GM23338 (cell line): ENCODE results near the gene KCNK4. TPM values are rescaled to one million over a fixed set of nuclear protein-coding genes. Genes with fewer than 3 reads are reported as not detected.
A peak's percentile ranks its signal among the peaks of the same experiment; 100 is the strongest.

Experiments used
- ATAC-seq: fragments of 200-7000 bp; cut with Tn5 transposase; 3 replicates; pipeline ENCODE4 v1.9.1; 2020
- DNase-seq: peaks from one replicate; pipeline ENCODE4 v3.0.0-alpha.2; 2015; ENCODE audit warnings: low spot score
- H2AFZ ChIP-seq: fragments of 200-600 bp; sonication (generic); 2 replicates; pipeline ENCODE4 v1.8.0; 2016; ENCODE audit warnings: antibody characterized with exemption, mild to moderate bottlenecking, moderate library complexity
- H3F3A ChIP-seq: fragments of 200-600 bp; sonication (generic); replicated peaks from 2 replicates; pipeline ENCODE4 v1.8.0; 2017; ENCODE audit warnings: antibody characterized with exemption, mixed run types, low read depth
- H3K27ac ChIP-seq: fragments of 200-600 bp; sonication (generic); 2 replicates; pipeline ENCODE4 v1.6.1; 2016; ENCODE audit warnings: low read depth
- H3K27me3 ChIP-seq: fragments of 200-600 bp; sonication (generic); 2 replicates; pipeline ENCODE4 v1.8.0; 2016; ENCODE audit warnings: mild to moderate bottlenecking, mixed run types, moderate library complexity; ENCODE audit not compliant: insufficient read depth
- H3K36me3 ChIP-seq: fragments of 200-600 bp; sonication (generic); 2 replicates; pipeline ENCODE4 v1.8.0; 2016; ENCODE audit warnings: mild to moderate bottlenecking; ENCODE audit not compliant: insufficient read depth
- H3K4me1 ChIP-seq: fragments of 200-600 bp; sonication (generic); 2 replicates; pipeline ENCODE4 v1.8.0; 2016; ENCODE audit warnings: mild to moderate bottlenecking, moderate library complexity; ENCODE audit not compliant: insufficient read depth
- H3K4me2 ChIP-seq: fragments of 200-600 bp; sonication (generic); 2 replicates; pipeline ENCODE4 v1.7.1; 2017; ENCODE audit warnings: mixed run types
- H3K4me3 ChIP-seq: fragments of 200-600 bp; sonication (generic); 2 replicates; pipeline ENCODE4 v1.6.1; 2016; ENCODE audit warnings: mixed run types
- H3K79me2 ChIP-seq: fragments of 200-600 bp; sonication (generic); replicated peaks from 2 replicates; pipeline ENCODE4 v1.8.0; 2017; ENCODE audit warnings: mild to moderate bottlenecking; ENCODE audit not compliant: insufficient read depth
- H3K9me2 ChIP-seq: fragments of 200-600 bp; sonication (generic); 2 replicates; pipeline ENCODE4 v1.8.0; 2017; ENCODE audit not compliant: insufficient read depth
- H4K20me1 ChIP-seq: fragments of 200-600 bp; sonication (generic); replicated peaks from 2 replicates; pipeline ENCODE4 v1.8.0; 2017; ENCODE audit warnings: mild to moderate bottlenecking; ENCODE audit not compliant: insufficient read depth
- H3K27ac Mint-ChIP-seq: 2 replicates; pipeline ENCODE4 v1.8.0; 2020; ENCODE audit warnings: inconsistent platforms, mild to moderate bottlenecking, moderate library complexity, mixed read lengths
- H3K27me3 Mint-ChIP-seq: 3 replicates; pipeline ENCODE4 v1.8.0; 2022; ENCODE audit warnings: low read depth, mild to moderate bottlenecking, moderate library complexity, mixed read lengths, inconsistent platforms; ENCODE audit not compliant: insufficient read depth, poor library complexity
- H3K36me3 Mint-ChIP-seq: 3 replicates; pipeline ENCODE4 v1.8.0; 2021; ENCODE audit warnings: low read depth, mild to moderate bottlenecking, inconsistent platforms, moderate library complexity, mixed read lengths
- H3K4me1 Mint-ChIP-seq: 3 replicates; pipeline ENCODE4 v1.8.0; 2020; ENCODE audit warnings: mild to moderate bottlenecking, inconsistent platforms, mixed read lengths
- H3K4me3 Mint-ChIP-seq: 3 replicates; pipeline ENCODE4 v1.8.0; 2021; ENCODE audit warnings: moderate library complexity, mild to moderate bottlenecking, inconsistent platforms, mixed read lengths
- H3K9me3 Mint-ChIP-seq: 3 replicates; pipeline ENCODE4 v1.8.0; 2020; ENCODE audit warnings: moderate library complexity, mild to moderate bottlenecking, inconsistent platforms, mixed read lengths
- CREB1 ChIP-seq: fragments of 250-450 bp; sonication (Bioruptor Pico); IDR thresholded peaks from 2 replicates; pipeline ENCODE4 v1.5.0; 2020; ENCODE audit warnings: low read depth, mild to moderate bottlenecking, moderate library complexity
- CTCF ChIP-seq, 2 experiments: fragments of 200-600 bp in 1 of 2; sonication (generic) in 1 of 2; conservative IDR thresholded peaks; 2 replicates each; pipeline versions ENCODE4 v1.5.1 to v1.6.1; 2016 to 2017; ENCODE audit warnings: antibody characterized with exemption in 2 of 2, low read depth in 2 of 2, mild to moderate bottlenecking in 2 of 2, moderate library complexity in 1 of 2
- ETS1 ChIP-seq: IDR thresholded peaks from 2 replicates; pipeline ENCODE4 v1.6.1; 2016; ENCODE audit warnings: antibody characterized with exemption
- EZH2 ChIP-seq: fragments of 200-600 bp; sonication (generic); IDR thresholded peaks from one replicate; pipeline ENCODE4 v1.8.0; 2017; ENCODE audit warnings: antibody characterized with exemption, mild to moderate bottlenecking, low read depth; ENCODE audit not compliant: unreplicated experiment
- EZH2phosphoT487 ChIP-seq: fragments of 200-600 bp; sonication (generic); IDR thresholded peaks from one replicate; pipeline ENCODE4 v1.8.1; 2018; ENCODE audit warnings: antibody characterized with exemption; ENCODE audit not compliant: unreplicated experiment
- JUNB ChIP-seq: IDR thresholded peaks from one replicate; pipeline ENCODE4 v1.6.1; 2016; ENCODE audit warnings: antibody characterized with exemption; ENCODE audit not compliant: unreplicated experiment
- NANOG ChIP-seq: IDR thresholded peaks from 2 replicates; pipeline ENCODE4 v1.6.1; 2016; ENCODE audit warnings: antibody characterized with exemption, borderline replicate concordance
- POLR2AphosphoS5 ChIP-seq: IDR thresholded peaks from 2 replicates; pipeline ENCODE4 v1.6.1; 2016; ENCODE audit warnings: antibody characterized with exemption, low read depth
- STAT1 ChIP-seq: IDR thresholded peaks from one replicate; pipeline ENCODE4 v1.6.1; 2016; ENCODE audit warnings: antibody characterized with exemption; ENCODE audit not compliant: unreplicated experiment
- ZNF114 ChIP-seq: fragments of 250-450 bp; sonication (Bioruptor Pico); IDR thresholded peaks from 2 replicates; pipeline ENCODE4 v1.5.0; 2020; ENCODE audit warnings: mild to moderate bottlenecking, moderate library complexity
- ZNF331 ChIP-seq: fragments of 250-450 bp; sonication (Bioruptor Pico); IDR thresholded peaks from 2 replicates; pipeline ENCODE4 v1.5.0; 2020; ENCODE audit warnings: low read depth, mild to moderate bottlenecking, moderate library complexity
- polyA plus RNA-seq: library from polyadenylated mRNA; unstranded; fragments of >200 nt; fragmentation: Nextera tagmentation; extraction: Ambion mirVana; gene quantifications from 2 replicates; pipeline ENCODE4 v1.2.1, GENCODE V29; 2016
- total RNA-seq: library from RNA; depleted of rRNA; stranded (reverse); fragments of >200 nt; shearing (Covaris generic); gene quantifications from 2 replicates; pipeline ENCODE4 v1.2.3, GENCODE V29; 2014
- TF ChIP-seq, protein P1 (sequence below): IDR thresholded peaks from one replicate; pipeline ENCODE4 v1.6.1; 2018; ENCODE audit warnings: antibody characterized with exemption; ENCODE audit not compliant: unreplicated experiment

KCNK4 gene
- total and polyA plus RNA-seq, 2 experiments from 2014 or later = 1.0 TPM; not detected in 1

- no peaks in the 10 kb centered on the region; the same call in 1 of the 3 replicates for H3K9me3 Mint-ChIP-seq
- Histone ChIP-seq H3K27ac (no peak overlapping the region), H3K4me2 (no peak overlapping the region), H3K36me3 (no peaks in the 10 kb centered on the region), H3F3A (peaks cover 22% of the 10 kb centered on the region), H3K79me2 (no peaks in the 10 kb centered on the region), H3K4me1 (peaks cover 7% of the 10 kb centered on the region; the same call in 1 of the 2 replicates), H3K4me3 (no peak overlapping the region), H3K27me3 (peaks cover 100% of the 10 kb centered on the region), H4K20me1 (peaks cover 16% of the 10 kb centered on the region), H3K9me2 (no peaks in the 10 kb centered on the region), H2AFZ (no peak overlapping the region)
- H3K27ac Mint-ChIP-seq = no peak overlapping the region
- peaks cover 93% of the 10 kb centered on the region for H3K27me3 Mint-ChIP-seq
- DNase-seq (no peak), ATAC-seq (no peak)
- no peak overlapping the region for H3K4me3 Mint-ChIP-seq
- H3K4me1 Mint-ChIP-seq = peaks cover 14% of the 10 kb centered on the region
- H3K36me3 Mint-ChIP-seq = no peaks in the 10 kb centered on the region; the same call in 2 of the 3 replicates
- no peak for TF ChIP-seq ZNF331
- no peak for TF ChIP-seq ETS1
- TF ChIP-seq, protein P1, sequence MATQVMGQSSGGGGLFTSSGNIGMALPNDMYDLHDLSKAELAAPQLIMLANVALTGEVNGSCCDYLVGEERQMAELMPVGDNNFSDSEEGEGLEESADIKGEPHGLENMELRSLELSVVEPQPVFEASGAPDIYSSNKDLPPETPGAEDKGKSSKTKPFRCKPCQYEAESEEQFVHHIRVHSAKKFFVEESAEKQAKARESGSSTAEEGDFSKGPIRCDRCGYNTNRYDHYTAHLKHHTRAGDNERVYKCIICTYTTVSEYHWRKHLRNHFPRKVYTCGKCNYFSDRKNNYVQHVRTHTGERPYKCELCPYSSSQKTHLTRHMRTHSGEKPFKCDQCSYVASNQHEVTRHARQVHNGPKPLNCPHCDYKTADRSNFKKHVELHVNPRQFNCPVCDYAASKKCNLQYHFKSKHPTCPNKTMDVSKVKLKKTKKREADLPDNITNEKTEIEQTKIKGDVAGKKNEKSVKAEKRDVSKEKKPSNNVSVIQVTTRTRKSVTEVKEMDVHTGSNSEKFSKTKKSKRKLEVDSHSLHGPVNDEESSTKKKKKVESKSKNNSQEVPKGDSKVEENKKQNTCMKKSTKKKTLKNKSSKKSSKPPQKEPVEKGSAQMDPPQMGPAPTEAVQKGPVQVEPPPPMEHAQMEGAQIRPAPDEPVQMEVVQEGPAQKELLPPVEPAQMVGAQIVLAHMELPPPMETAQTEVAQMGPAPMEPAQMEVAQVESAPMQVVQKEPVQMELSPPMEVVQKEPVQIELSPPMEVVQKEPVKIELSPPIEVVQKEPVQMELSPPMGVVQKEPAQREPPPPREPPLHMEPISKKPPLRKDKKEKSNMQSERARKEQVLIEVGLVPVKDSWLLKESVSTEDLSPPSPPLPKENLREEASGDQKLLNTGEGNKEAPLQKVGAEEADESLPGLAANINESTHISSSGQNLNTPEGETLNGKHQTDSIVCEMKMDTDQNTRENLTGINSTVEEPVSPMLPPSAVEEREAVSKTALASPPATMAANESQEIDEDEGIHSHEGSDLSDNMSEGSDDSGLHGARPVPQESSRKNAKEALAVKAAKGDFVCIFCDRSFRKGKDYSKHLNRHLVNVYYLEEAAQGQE = no peak
- no peak for TF ChIP-seq STAT1
- TF ChIP-seq EZH2phosphoT487 = no peak
- no peak for TF ChIP-seq CREB1 (CRISPR knock-in tag)
- no peak for TF ChIP-seq NANOG
- no peak for TF ChIP-seq POLR2AphosphoS5
- TF ChIP-seq EZH2 = no peak
These were observed 4.7 kb downstream of the KCNK4 start for GRCh38 chr11:64295760-64296159.

- Histone ChIP-seq H3K27ac (no peak overlapping the region), H3K4me3 (no peak overlapping the region), H3F3A (peaks cover 20% of the 10 kb centered on the region), H3K36me3 (no peaks in the 10 kb centered on the region), H3K4me2 (peak overlapping the region; percentile 74; the same call in 1 of the 2 replicates), H3K4me1 (peaks cover 7% of the 10 kb centered on the region; the same call in 1 of the 2 replicates), H4K20me1 (peaks cover 16% of the 10 kb centered on the region), H2AFZ (no peak overlapping the region), H3K9me2 (no peaks in the 10 kb centered on the region), H3K79me2 (no peaks in the 10 kb centered on the region), H3K27me3 (peaks cover 100% of the 10 kb centered on the region)
- Mint-ChIP-seq H3K9me3 (no peaks in the 10 kb centered on the region; the same call in 1 of the 3 replicates), H3K27ac (no peak overlapping the region), H3K27me3 (peaks cover 93% of the 10 kb centered on the region), H3K4me1 (peaks cover 13% of the 10 kb centered on the region), H3K36me3 (no peaks in the 10 kb centered on the region; the same call in 2 of the 3 replicates), H3K4me3 (no peak overlapping the region)
- DNase-seq (no peak), ATAC-seq (no peak)
- TF ChIP-seq ZNF114 (CRISPR knock-in tag) = no peak
- no peak for TF ChIP-seq CREB1 (CRISPR knock-in tag)
- no peak for TF ChIP-seq CTCF (conservative IDR thresholded peaks at IDR 0.05; ENCODE audit: low read depth in 2 of 2)
- no peak for TF ChIP-seq STAT1
- TF ChIP-seq ETS1 = no peak
- no peak for TF ChIP-seq POLR2AphosphoS5
- no peak for TF ChIP-seq JUNB
These were observed 5.1 kb downstream of the KCNK4 start for GRCh38 chr11:64296236-64296635.
